Panc1 (cell line): ENCODE measurements around the gene ACER3. TPM values are rescaled to one million over a fixed set of nuclear protein-coding genes. Genes with fewer than 3 reads are reported as not detected.

Experiments
- ATAC-seq: fragments of 200-7000 bp; cut with Tn5 transposase; 2 replicates; pipeline ENCODE4 v1.9.1; 2020; ENCODE audit warnings: mild to moderate bottlenecking, moderate library complexity
- BruUV-seq: library from RNA; stranded (reverse); fragments of 400-500 nt; replicated peaks from 2 replicates; lab custom pipeline; 2021; lab: Mats Ljungman, UMichigan
- CTCF ChIA-PET: fragments of 300-600 bp; sonication (Branson Sonifier 250); formaldehyde crosslinking; loops from one replicate; lab custom pipeline; 2022; ENCODE audit warnings: antibody characterized with exemption; lab: Charles Lee
- POLR2A ChIA-PET: fragments of 300-600 bp; sonication (Branson Sonifier 250); formaldehyde crosslinking; loops from one replicate; lab custom pipeline; 2022; ENCODE audit warnings: antibody characterized with exemption; lab: Charles Lee
- DNase-seq: peaks from one replicate; pipeline ENCODE4 v3.0.0-alpha.2; 2010; ENCODE audit warnings: low read depth, low spot score
- H3K27ac ChIP-seq: 2 replicates; pipeline ENCODE4 v1.5.1; 2011; ENCODE audit warnings: mild to moderate bottlenecking, low read length, inconsistent platforms
- H3K27me3 ChIP-seq: fragments of 200-500 bp; sonication (Bioruptor generic); 2 replicates; pipeline ENCODE4 v1.6.0; 2014; ENCODE audit warnings: low read length, inconsistent platforms; ENCODE audit not compliant: control insufficient read depth, insufficient read depth
- H3K36me3 ChIP-seq: fragments of 200-500 bp; sonication (Bioruptor generic); 2 replicates; pipeline ENCODE4 v1.5.1; 2014; ENCODE audit warnings: inconsistent platforms, mild to moderate bottlenecking, low read length, moderate library complexity; ENCODE audit not compliant: control insufficient read depth, insufficient read depth
- H3K4me1 ChIP-seq: 2 replicates; pipeline ENCODE4 v1.5.1; 2011; ENCODE audit warnings: inconsistent platforms, mild to moderate bottlenecking, low read length, moderate library complexity; ENCODE audit not compliant: control insufficient read depth, insufficient read depth
- H3K4me3 ChIP-seq, 2 experiments: 2 replicates each; pipeline ENCODE4 v1.5.1; 2011 to 2012; ENCODE audit warnings: low read depth in 2 of 2, low read length in 2 of 2, mild to moderate bottlenecking in 2 of 2, inconsistent platforms in 1 of 2, moderate library complexity in 1 of 2
- H3K9me3 ChIP-seq: fragments of 200-500 bp; sonication (Bioruptor generic); 2 replicates; pipeline ENCODE4 v1.5.1; 2014; ENCODE audit warnings: low read depth, mild to moderate bottlenecking, inconsistent platforms, low read length, moderate library complexity; ENCODE audit not compliant: control insufficient read depth, insufficient read depth
- CTCF ChIP-seq: fragments of 450-650 bp; IDR thresholded peaks from 2 replicates; pipeline ENCODE4 v1.5.1; 2017; ENCODE audit warnings: mild to moderate bottlenecking
- POLR2AphosphoS5 ChIP-seq: IDR thresholded peaks from 2 replicates; pipeline ENCODE4 v1.6.1; 2012; ENCODE audit warnings: mild to moderate bottlenecking, low read depth, low read length, moderate library complexity
- REST ChIP-seq, 2 experiments: IDR thresholded peaks; 2 replicates each; pipeline ENCODE4 v1.6.1; 2011 to 2012; ENCODE audit warnings: low read depth in 2 of 2, control low read depth in 1 of 2, low read length in 1 of 2, mild to moderate bottlenecking in 1 of 2, moderate library complexity in 1 of 2; ENCODE audit not compliant: insufficient read depth in 1 of 2
- SIN3A ChIP-seq: IDR thresholded peaks from 2 replicates; pipeline ENCODE4 v1.6.1; 2012; ENCODE audit warnings: low read depth, mild to moderate bottlenecking, low read length, moderate library complexity, borderline replicate concordance; ENCODE audit not compliant: insufficient read depth
- TCF7L2 ChIP-seq: IDR thresholded peaks from 2 replicates; pipeline ENCODE4 v1.6.1; 2011; ENCODE audit warnings: mild to moderate bottlenecking, low read depth, low read length, inconsistent platforms
- in situ Hi-C: cut with HindIII; loops from 2 replicates; pipeline ENCODE4 v1.10.0; 2016; ENCODE audit warnings: low sequenced_read_pairs, low pct_unique_long_range_greater_than_20kb
- intact Hi-C: fragments of 100-400 bp; cut with micrococcal nuclease; formaldehyde crosslinking; loops from one replicate; pipeline ENCODE4 v1.10.0; 2022; ENCODE audit not compliant: unreplicated experiment
- total RNA-seq: library from RNA; stranded (reverse); gene quantifications from one replicate; pipeline ENCODE4 v1.2.1, GENCODE V29; 2021; ENCODE audit not compliant: unreplicated experiment

ACER3 gene
- total RNA-seq, 1 experiment from 2014 or later = 41.8 TPM

GRCh38 chr11:76832361-76832760, 28.4 kb upstream of the ACER3 start:
- in situ Hi-C loops = loop anchor here (10.0 kb wide), 1 partner anchor 122 kb away; no protein-coding TSS in a partner anchor
- H3K9me3 ChIP-seq = no peaks in the 10 kb centered on the region
- no peak for DNase-seq
- no peak overlapping the region for H3K4me3 ChIP-seq
- H3K4me1 ChIP-seq = peaks cover 3% of the 10 kb centered on the region; the same call in 1 of the 2 replicates
- no peaks in the 10 kb centered on the region for H3K27me3 ChIP-seq
- no peak overlapping the region for H3K27ac ChIP-seq
- ATAC-seq = no peak
- intact Hi-C loops = no loop called here
- ChIA-PET CTCF (interaction anchor here (0.6 kb wide), 1 partner anchor 23 kb away, joined by 5 read pairs; no protein-coding TSS in a partner anchor), POLR2A (no interaction called here)
- no TSS peak for BruUV-seq
- H3K36me3 ChIP-seq = no peaks in the 10 kb centered on the region
- TF ChIP-seq SIN3A = no peak
- no peak for TF ChIP-seq CTCF
- TF ChIP-seq TCF7L2 = no peak

- H3K4me3 ChIP-seq = no peak overlapping the region
- ATAC-seq (no peak), DNase-seq (no peak)
- in situ Hi-C loops = loop anchor here (10.0 kb wide), 1 partner anchor 121 kb away; no protein-coding TSS in a partner anchor
- H3K27me3 ChIP-seq = no peaks in the 10 kb centered on the region
- no peaks in the 10 kb centered on the region for H3K9me3 ChIP-seq
- intact Hi-C loops = no loop called here
- H3K36me3 ChIP-seq = no peaks in the 10 kb centered on the region
- POLR2A ChIA-PET = no interaction called here
- CTCF ChIA-PET = interaction anchor here (0.6 kb wide), 1 partner anchor 198 kb away, joined by 4 read pairs; no protein-coding TSS in a partner anchor
- no peak for TF ChIP-seq REST (IDR thresholded peaks at IDR 0.05; ENCODE audit: insufficient read depth in 1 of 2, low read depth in 2 of 2, low read length in 1 of 2)
- TF ChIP-seq CTCF = no peak
- no peak for TF ChIP-seq SIN3A
- TF ChIP-seq POLR2AphosphoS5 = no peak
- BruUV-seq = no TSS peak
- no peak overlapping the region for H3K27ac ChIP-seq
- peaks cover 3% of the 10 kb centered on the region; the same call in 1 of the 2 replicates for H3K4me1 ChIP-seq
Observed at GRCh38 chr11:76834151-76834550, 26.6 kb upstream of the ACER3 start.
